Stimulated activated CD8-positive, alpha-beta memory T cell treated with anti-CD3 and anti-CD28 coated beads, Interleukin-12 subunit alpha, Interleukin-12 subunit beta, amount 100 ng/mL, for 24 hours (primary cell): ENCODE data around the gene CD177.
"Not testable (repeated sequence)": the region's sequence is repeated elsewhere in the genome, so short reads cannot be mapped to it uniquely, and the experiment has no call there.

Source experiments
- DNase-seq: peaks from one replicate; pipeline ENCODE4 v3.0.0-alpha.2; 2020; ENCODE audit errors: extremely low read depth

Gene CD177

GRCh38 chr19:43332058-43332922 is 21.2 kb upstream of the CD177 start:
- no peak for DNase-seq

GRCh38 chr19:43336508-43336907 is 17.0 kb upstream of the CD177 start:
- DNase-seq: not testable (repeated sequence)

- no peak for DNase-seq
Observed at GRCh38 chr19:43337737-43338136, 15.7 kb upstream of the CD177 start.

- DNase-seq: no peak
Observed at GRCh38 chr19:43338530-43338929, 15.0 kb upstream of the CD177 start.

GRCh38 chr19:43339243-43339930 is 14.1 kb upstream of the CD177 start:
- DNase-seq: not testable (repeated sequence)

GRCh38 chr19:43340101-43340500 is 13.4 kb upstream of the CD177 start:
- DNase-seq: not testable (repeated sequence)

- DNase-seq: not testable (repeated sequence)
Observed at GRCh38 chr19:43341098-43341497, 12.4 kb upstream of the CD177 start.

GRCh38 chr19:43342104-43342503 is 11.4 kb upstream of the CD177 start:
- not testable (repeated sequence) for DNase-seq

- DNase-seq: not testable (repeated sequence)
Observed at GRCh38 chr19:43344347-43344925, 9.1 kb upstream of the CD177 start.

GRCh38 chr19:43349813-43350212 is 3.7 kb upstream of the CD177 start:
- DNase-seq: not testable (repeated sequence)

- DNase-seq: no peak
Observed at GRCh38 chr19:43351998-43352746, 1.3 kb upstream of the CD177 start.

GRCh38 chr19:43354305-43354627 is 780 bp downstream of the CD177 start:
- DNase-seq: no peak

- not testable (repeated sequence) for DNase-seq
Observed at GRCh38 chr19:43356749-43357148, 3.3 kb downstream of the CD177 start.

GRCh38 chr19:43362179-43362578 is 8.7 kb downstream of the CD177 start:
- no peak for DNase-seq

GRCh38 chr19:43362745-43363144 is 9.3 kb downstream of the CD177 start:
- DNase-seq: no peak

- not testable (repeated sequence) for DNase-seq
Observed at GRCh38 chr19:43365677-43366076, 12.2 kb downstream of the CD177 start.

GRCh38 chr19:43367822-43368221 is 14.3 kb downstream of the CD177 start:
- DNase-seq: no peak

GRCh38 chr19:43368897-43369296 is 15.4 kb downstream of the CD177 start:
- DNase-seq: not testable (repeated sequence)

- no peak for DNase-seq
Observed at GRCh38 chr19:43371909-43372308, 18.4 kb downstream of the CD177 start.

- DNase-seq: no peak
Observed at GRCh38 chr19:43372462-43372861, 19.0 kb downstream of the CD177 start.

GRCh38 chr19:43377624-43378023 is 24.1 kb downstream of the CD177 start:
- DNase-seq: not testable (repeated sequence)

- DNase-seq: no peak
Observed at GRCh38 chr19:43380008-43380407, 26.5 kb downstream of the CD177 start.
